DMS53 treated with DMSO at 0.1 percent for 48 hours (cell line): ENCODE data around the gene CYFIP2.
"Not testable (repeated sequence)": the region's sequence is repeated elsewhere in the genome, so short reads cannot be mapped to it uniquely, and the experiment has no call there.

Source experiments
- DNase-seq: peaks from one replicate; lab custom pipeline; 2025; ENCODE audit not compliant: unreplicated experiment; lab: John Stamatoyannopoulos, UW

Gene CYFIP2

GRCh38 chr5:157265714-157266285, at the start of gene CYFIP2:
Gene CYFIP2, plus strand, starts transcription at chr5:157266123. Its CDS starts 19,239 bp downstream, at chr5:157285362.
- peak; percentile 42 for DNase-seq

- DNase-seq, result no peak
Measured at GRCh38 chr5:157216391-157217142, 49.4 kb upstream of the CYFIP2 start.

GRCh38 chr5:157217289-157218024, 48.5 kb upstream of the CYFIP2 start:
- DNase-seq, result no peak

DNA sequence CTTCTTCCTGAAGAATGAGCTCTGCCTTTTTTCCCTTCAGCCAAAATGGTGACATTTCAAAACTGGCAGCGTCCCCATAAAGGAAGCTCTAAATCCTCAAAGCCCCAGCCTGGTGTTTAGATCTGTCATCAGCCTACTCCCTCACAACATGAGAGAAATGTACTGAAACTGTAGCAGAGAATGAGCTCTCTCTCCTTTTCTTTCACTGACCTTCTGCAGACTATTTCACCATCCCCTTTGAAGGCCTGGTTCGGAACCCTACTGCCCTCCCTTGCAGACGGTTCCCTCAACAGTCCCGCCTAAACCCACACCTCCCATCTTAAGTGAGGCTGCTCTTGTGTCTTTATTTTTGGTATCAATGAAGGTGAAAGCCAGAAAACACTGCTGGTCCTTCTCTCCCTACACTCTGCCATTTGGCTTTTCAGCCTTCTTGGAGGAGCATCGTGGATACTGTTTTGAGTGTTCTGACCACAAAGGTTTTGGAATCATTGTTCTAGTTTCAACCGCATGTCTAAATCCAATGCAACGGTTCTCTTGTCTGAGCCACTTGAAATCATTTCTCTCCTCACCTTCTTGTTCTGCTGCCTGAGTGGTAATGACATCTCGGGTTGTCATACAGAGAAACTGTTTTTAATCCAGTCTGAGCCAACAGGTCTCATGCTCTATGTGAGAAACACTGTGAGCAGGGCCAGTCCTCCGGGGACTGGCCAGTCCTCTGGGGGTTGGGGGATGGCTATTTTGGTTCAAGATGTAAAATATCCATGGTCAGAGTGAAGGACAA, 46.2 kb upstream of the CYFIP2 start:
- no peak for DNase-seq

- no peak for DNase-seq
Measured at GRCh38 chr5:157221959-157222358, 44.0 kb upstream of the CYFIP2 start.

DNA sequence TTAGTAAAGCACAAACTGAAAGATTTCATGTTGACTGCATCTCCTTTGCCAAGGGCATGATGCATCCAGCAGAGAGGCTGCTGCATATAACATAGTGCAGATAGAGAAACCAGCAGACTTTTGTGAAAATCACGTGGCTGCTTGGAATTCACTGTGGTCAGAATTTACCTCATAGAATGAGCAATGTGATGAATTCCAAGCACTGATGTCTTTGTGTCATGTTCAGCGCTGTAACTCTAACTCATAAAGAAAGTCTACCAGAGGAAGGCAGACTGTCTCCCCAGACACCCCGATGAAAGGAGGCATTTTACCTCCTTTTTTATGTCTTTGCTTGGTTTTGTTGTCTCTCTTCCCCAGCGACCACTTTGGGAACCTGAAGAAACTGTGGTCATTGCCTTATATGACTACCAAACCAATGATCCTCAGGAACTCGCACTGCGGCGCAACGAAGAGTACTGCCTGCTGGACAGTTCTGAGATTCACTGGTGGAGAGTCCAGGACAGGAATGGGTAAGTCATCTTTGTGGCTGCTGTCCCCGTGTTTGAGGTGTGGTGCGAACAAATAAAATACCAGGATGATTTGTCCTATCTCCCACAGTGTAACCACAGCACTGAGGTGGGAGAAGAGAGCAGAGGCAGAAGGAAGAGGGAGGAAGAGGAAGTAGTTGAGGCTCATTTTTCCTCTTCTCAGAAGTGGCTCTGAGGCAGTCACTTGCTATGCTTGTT, 43.3 kb upstream of the CYFIP2 start:
- no peak for DNase-seq

DNA sequence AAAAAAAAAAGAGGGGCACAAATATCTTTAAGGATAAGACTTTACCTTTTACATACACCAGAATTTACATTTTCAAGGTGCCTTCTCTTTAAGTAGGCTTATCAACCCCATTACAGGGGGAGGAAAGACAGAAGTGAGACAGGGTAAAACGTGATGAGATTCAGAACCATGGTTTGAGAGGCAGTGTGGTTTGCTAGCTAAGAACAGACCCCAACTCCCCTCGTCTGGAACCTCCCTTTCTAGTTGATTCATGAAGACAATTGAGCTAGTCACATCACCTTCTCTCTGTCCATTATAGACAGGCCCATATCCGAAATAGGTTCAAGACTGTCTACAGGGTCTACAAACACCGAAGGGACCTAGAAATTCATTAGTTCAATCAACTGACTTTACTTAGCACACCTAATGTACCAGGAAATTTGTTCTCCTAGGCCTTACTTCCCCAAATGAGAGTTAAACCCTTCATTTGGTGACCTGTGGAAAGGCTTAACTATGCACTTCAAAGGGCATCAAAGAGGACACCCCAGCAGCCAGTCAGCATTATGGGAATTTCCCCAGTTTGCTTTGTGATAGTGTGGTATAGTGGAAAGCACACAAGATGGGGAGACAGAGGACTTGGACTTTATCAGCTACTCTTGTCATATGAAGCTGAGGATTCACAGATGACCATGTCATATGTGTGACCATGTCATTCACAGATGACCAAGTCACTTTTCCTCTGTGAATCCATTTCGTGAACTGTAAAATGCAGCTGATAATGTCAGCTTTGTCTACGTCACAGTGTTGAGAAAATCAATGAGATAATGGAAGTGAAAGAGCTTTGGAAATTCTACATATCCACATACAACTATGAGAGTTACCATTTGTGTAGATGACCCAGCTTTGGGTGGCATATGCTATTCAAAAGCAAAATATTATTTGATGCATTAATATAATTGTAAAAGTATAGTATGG, 40.2 kb upstream of the CYFIP2 start:
- no peak for DNase-seq

- DNase-seq, result no peak
Measured at GRCh38 chr5:157230610-157231009, 35.3 kb upstream of the CYFIP2 start.

- DNase-seq, result no peak
Measured at GRCh38 chr5:157232706-157233105, 33.2 kb upstream of the CYFIP2 start.

DNA sequence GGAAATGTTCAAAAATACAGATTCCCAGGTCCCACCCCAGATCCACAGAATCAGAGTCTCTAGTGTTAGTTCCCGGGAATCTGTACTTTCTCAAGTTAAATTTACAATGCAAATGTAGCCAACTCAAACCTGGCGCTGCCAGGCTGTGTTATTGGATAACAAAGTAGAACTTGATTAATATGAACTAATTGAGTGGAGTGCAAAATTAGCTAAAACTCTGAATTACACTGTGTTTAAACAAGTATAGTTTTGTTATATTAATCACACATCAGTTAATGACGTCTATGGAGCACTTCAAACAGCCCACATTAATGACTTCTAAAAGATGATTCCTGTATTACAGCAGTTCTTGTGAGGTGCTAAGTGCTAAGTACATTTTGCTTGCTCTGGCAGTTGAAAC, 32.4 kb upstream of the CYFIP2 start:
- DNase-seq, result no peak

DNA sequence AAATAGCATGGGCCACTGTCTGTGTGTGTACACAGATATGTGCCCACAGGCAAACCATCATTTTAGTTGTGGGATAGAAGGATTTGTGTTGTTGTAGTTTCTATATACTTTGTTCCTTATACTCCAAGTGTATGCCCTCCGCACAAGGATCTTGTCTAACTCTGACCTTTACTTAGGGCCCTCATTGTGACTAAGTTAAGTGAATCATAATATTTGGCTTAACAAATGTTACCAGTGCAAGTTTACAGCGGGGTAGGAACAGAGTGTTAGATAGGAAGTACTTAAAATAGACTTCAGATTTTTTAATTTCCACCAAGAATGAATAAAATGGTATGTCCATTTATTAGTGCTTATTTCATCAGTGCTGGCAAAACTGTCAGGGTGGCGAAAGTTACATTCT, 29.5 kb upstream of the CYFIP2 start:
- no peak for DNase-seq

GRCh38 chr5:157241483-157241882, 24.4 kb upstream of the CYFIP2 start:
- DNase-seq, result no peak

DNA sequence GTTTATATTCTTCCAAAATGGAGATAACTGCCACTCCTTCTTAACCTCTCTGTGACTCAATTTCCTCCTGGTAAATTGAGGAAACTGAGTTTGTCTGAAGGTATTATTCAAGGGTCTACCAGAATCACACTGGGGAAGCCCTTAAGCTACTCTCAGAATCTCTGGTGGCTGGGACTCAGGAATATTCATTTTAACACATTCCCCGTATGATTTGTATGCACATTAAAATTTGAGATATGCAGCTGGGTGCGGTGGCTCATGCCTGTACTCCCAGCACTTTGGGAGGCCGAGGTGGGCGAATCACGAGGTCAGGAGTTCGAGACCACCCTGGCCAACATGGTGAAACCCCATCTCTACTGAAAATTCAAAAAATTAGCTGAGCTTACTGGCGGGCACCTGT, 21.2 kb upstream of the CYFIP2 start:
- not testable (repeated sequence) for DNase-seq

GRCh38 chr5:157245476-157245875, 20.4 kb upstream of the CYFIP2 start:
- DNase-seq, result peak; percentile 45

GRCh38 chr5:157245886-157246285, 20.0 kb upstream of the CYFIP2 start:
- DNase-seq, result no peak

DNA sequence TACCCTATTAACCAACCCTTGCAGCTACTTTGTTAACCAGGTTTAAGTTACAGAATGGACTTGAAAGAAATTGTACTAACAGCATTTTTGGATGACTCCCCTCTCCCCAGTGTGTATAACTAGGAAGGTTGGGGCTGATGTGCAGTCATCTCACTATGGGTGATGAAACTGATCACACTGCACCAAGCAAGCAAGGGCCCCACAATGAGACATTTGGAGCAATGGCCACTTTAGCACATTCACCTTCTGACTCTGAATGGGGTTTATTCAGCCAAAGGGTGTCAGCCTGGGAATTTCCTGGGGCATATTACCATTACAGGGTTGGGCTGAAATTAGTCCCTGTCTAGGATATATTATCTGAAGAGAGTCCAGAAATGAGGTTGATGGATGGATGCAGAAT, 18.7 kb upstream of the CYFIP2 start:
- no peak for DNase-seq

GRCh38 chr5:157248821-157249470, 17.0 kb upstream of the CYFIP2 start:
- DNase-seq, result no peak

DNA sequence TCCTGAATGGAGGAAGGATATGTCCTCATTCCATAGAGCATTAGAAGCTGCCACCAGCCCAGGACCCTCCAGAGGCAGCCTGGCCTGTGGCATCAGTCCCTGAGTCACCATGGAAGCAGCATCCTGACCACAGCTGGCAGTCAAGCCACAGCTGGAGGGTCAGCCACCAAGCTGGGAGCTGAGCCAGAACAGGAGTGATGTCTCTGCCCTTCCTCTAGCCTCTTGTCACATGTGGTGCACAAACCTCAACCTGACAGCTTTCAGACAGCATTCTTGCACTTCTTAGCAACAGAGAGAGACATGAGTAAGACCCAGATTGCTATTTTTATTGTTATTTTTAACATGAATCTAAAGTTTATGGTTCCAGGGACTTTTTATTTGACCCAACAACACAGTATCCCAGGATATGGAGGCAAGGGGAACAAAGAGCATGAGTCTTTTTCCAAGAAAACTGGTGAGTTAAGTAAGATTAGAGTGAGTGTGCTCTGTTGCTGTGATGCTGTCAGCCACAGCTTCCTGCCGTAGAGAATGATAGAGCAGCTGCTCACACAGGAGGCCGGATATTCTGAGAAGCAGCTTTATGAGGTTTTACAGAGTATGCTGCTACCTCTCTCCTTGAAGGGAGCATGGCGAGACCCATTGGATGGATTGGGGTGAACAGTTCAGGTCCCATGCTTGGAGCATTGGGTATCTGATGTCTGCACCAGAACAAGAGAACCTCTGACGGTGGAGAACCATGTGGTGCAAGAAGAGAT, 13.0 kb upstream of the CYFIP2 start:
- DNase-seq, result no peak
